HL-60 (cell line): Measurements from ENCODE around the gene CCDC185.

ENCODE experiments used
- DNase-seq, 2 experiments: peaks; one replicate each; pipeline ENCODE4 v3.0.0-alpha.2; 2010 to 2020; ENCODE audit warnings: low read depth in 1 of 2, low spot score in 1 of 2
- H3K27ac ChIP-seq: fragments of 250-450 bp; sonication (Bioruptor Pico); replicated peaks from 2 replicates; pipeline ENCODE4 v1.5.1; 2020; ENCODE audit warnings: mild to moderate bottlenecking, moderate library complexity
- H3K27me3 ChIP-seq: fragments of 250-450 bp; sonication (Bioruptor Pico); 2 replicates; pipeline ENCODE4 v1.5.1; 2021; ENCODE audit warnings: mild to moderate bottlenecking, moderate library complexity; ENCODE audit not compliant: insufficient read depth, poor library complexity, severe bottlenecking
- H3K4me3 ChIP-seq: replicated peaks from 2 replicates; pipeline ENCODE4 v1.5.1; 2011; ENCODE audit warnings: mild to moderate bottlenecking, control low read depth, low read length; ENCODE audit not compliant: insufficient read depth
- GABPA ChIP-seq: IDR thresholded peaks from 2 replicates; pipeline ENCODE4 v1.6.1; 2012; ENCODE audit warnings: low read depth
- POLR2AphosphoS5 ChIP-seq: IDR thresholded peaks from 2 replicates; pipeline ENCODE4 v1.6.1; 2012; ENCODE audit warnings: low read depth
- SPI1 ChIP-seq: IDR thresholded peaks from 2 replicates; pipeline ENCODE4 v1.6.1; 2012; ENCODE audit warnings: low read depth, mild to moderate bottlenecking, borderline replicate concordance
- TF ChIP-seq, protein P1 (sequence below): IDR thresholded peaks from one replicate; pipeline ENCODE4 v1.5.1; 2011; ENCODE audit warnings: low read length, control low read depth, inconsistent platforms; ENCODE audit not compliant: insufficient read depth
- TF ChIP-seq, protein P2 (sequence below): IDR thresholded peaks from 2 replicates; pipeline ENCODE4 v1.6.1; 2012; ENCODE audit warnings: low read depth; ENCODE audit not compliant: insufficient replicate concordance

The CCDC185 gene

DNA sequence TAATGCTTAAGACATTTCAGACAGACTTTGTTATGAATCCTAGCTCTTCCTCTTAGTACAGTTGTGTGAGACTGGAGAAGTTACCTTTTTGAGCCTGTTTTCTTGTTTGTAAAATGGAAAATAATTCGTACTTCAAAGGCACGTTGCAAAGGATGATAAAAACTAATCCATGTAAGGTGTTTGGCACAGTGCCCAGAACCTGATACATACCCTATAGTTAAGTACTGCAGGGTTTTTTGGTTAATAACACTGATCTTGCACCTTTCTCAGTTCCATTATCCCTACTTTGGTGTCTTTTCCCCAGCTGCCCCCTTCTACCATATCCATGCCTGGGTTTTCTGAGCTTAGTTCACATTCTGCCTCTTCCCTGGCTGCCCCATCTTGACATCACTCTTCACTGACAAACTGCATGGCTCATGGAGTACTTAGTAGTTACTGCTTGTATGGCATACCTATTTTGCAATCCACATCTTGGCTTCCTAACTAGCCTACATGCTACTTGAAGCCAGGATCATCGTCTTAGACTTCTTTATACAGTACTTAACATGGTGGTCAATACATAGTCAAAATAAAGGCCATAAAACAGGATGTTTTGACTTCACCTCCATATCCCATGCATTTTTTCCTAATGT, 10.1 kb downstream of the CCDC185 start:
- Histone ChIP-seq H3K27ac (no peak overlapping the region), H3K4me3 (no peak overlapping the region), H3K27me3 (peaks cover 2% of the 10 kb centered on the region)
- DNase-seq = no peak
- TF ChIP-seq, protein P1, sequence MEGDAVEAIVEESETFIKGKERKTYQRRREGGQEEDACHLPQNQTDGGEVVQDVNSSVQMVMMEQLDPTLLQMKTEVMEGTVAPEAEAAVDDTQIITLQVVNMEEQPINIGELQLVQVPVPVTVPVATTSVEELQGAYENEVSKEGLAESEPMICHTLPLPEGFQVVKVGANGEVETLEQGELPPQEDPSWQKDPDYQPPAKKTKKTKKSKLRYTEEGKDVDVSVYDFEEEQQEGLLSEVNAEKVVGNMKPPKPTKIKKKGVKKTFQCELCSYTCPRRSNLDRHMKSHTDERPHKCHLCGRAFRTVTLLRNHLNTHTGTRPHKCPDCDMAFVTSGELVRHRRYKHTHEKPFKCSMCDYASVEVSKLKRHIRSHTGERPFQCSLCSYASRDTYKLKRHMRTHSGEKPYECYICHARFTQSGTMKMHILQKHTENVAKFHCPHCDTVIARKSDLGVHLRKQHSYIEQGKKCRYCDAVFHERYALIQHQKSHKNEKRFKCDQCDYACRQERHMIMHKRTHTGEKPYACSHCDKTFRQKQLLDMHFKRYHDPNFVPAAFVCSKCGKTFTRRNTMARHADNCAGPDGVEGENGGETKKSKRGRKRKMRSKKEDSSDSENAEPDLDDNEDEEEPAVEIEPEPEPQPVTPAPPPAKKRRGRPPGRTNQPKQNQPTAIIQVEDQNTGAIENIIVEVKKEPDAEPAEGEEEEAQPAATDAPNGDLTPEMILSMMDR = no peak
- TF ChIP-seq SPI1 (no peak), GABPA (no peak), POLR2AphosphoS5 (no peak)
- TF ChIP-seq, protein P2, sequence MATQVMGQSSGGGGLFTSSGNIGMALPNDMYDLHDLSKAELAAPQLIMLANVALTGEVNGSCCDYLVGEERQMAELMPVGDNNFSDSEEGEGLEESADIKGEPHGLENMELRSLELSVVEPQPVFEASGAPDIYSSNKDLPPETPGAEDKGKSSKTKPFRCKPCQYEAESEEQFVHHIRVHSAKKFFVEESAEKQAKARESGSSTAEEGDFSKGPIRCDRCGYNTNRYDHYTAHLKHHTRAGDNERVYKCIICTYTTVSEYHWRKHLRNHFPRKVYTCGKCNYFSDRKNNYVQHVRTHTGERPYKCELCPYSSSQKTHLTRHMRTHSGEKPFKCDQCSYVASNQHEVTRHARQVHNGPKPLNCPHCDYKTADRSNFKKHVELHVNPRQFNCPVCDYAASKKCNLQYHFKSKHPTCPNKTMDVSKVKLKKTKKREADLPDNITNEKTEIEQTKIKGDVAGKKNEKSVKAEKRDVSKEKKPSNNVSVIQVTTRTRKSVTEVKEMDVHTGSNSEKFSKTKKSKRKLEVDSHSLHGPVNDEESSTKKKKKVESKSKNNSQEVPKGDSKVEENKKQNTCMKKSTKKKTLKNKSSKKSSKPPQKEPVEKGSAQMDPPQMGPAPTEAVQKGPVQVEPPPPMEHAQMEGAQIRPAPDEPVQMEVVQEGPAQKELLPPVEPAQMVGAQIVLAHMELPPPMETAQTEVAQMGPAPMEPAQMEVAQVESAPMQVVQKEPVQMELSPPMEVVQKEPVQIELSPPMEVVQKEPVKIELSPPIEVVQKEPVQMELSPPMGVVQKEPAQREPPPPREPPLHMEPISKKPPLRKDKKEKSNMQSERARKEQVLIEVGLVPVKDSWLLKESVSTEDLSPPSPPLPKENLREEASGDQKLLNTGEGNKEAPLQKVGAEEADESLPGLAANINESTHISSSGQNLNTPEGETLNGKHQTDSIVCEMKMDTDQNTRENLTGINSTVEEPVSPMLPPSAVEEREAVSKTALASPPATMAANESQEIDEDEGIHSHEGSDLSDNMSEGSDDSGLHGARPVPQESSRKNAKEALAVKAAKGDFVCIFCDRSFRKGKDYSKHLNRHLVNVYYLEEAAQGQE = no peak

DNA sequence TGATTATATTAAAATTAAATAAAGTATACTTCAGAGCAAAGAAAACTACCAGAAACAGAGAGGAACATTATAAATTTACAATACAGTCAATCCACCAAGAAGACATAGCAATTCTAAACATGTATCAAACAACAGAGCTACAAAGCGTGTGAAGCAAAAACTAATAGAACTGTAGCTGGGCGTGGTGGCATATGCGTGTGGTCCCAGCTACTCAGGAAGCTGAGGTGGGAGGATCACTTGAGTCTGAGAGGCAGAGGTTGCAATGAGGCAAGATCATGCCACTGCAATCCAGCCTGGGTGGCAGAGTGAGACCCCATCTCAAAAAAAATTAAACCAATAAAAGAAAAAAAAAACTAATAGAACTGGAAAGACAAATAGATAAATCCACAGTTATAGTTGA, 12.3 kb downstream of the CCDC185 start:
- Histone ChIP-seq H3K4me3 (no peak overlapping the region), H3K27me3 (peaks cover 2% of the 10 kb centered on the region), H3K27ac (no peak overlapping the region)
- TF ChIP-seq, protein P2 = no peak
- no peak for TF ChIP-seq POLR2AphosphoS5
- no peak for DNase-seq

DNA sequence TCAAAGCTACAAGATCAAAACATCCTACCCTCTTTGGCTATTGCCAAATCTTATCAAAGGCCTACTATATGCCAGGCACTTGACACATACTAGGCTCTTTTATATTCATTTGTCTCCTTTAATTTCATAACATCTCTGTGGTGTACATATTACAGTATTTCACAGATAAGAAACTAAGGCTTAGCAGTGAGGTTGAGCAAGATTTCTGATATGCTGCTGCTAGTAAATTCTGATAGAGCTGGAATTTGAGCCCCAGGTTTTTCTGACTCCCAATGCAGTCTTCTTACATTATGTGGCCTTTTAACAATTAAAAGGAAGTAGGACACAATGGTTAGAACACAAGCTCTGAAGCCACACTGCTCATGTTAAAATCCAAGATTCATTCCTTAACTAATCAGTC, 16.8 kb downstream of the CCDC185 start:
- TF ChIP-seq POLR2AphosphoS5 = no peak
- TF ChIP-seq GABPA = no peak
- TF ChIP-seq SPI1 = no peak
- TF ChIP-seq, protein P1 = no peak
- TF ChIP-seq, protein P2 = no peak
- no peak for DNase-seq
- Histone ChIP-seq H3K4me3 (no peak overlapping the region), H3K27me3 (no peaks in the 10 kb centered on the region), H3K27ac (no peak overlapping the region)
